AG08395 (cell line): ENCODE results near the gene MTTP.
"Not testable (repeated sequence)": the region's sequence is repeated elsewhere in the genome, so short reads cannot be mapped to it uniquely, and the experiment has no call there.

ENCODE experiments used
- DNase-seq: peaks from one replicate; pipeline ENCODE4 v3.0.0; 2012; ENCODE audit warnings: mixed read lengths, low spot score

Gene MTTP

DNA sequence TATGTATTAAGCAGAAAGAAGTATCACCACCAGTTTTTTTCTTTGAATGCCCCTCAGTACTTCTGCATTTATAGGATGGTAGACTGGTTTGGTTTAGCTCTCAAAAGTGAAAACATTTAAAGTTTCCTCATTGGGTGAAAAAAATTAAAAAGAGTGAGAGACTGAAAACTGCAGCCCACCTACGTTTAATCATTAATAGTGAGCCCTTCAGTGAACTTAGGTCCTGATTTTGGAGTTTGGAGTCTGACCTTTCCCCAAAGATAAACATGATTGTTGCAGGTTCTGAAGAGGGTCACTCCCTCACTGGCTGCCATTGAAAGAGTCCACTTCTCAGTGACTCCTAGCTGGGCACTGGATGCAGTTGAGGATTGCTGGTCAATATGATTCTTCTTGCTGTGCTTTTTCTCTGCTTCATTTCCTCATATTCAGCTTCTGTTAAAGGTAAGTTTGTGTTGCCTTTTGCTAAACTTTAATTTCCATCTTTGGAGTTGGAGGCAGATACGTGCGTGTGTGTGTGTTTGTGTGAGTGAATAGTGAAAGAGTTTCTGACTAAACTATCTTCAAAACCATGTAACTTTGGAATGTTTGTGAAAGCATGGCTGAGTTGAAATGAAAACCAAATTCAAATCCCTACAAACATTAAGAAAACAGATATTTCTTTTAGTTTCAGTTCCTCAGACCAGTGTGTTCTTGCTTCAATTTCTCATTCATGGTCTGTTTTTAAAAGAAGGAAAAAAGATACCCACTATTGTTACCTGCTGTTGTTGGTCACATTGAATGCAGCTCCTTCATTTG is at the start of gene MTTP:
TSS of gene MTTP (plus strand) at position 295 of the 795 bp plus-strand sequence. CDS start at position 381, 86 bp downstream.
- no peak for DNase-seq

DNA sequence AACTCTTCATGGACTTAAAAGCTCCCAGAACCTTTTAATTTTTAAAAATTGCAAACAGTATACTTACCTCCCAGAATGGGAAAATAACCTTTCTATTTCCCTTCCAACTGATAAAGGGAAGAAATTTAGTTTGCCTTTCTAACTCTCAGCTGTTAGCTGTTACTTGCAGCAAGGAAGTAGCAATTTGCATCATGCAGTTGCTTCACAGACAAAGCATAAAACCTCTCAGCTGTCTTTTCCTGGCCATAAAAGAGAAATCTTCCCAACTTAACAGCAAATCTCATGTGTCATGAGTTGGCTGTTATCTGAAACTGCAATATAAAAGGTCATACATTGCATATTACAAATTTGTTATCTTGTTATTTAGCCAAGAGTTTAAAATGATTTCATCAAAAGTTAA is 45.4 kb upstream of the MTTP start:
- DNase-seq: no peak

GRCh38 chr4:99529956-99530355 is 44.7 kb upstream of the MTTP start:
- DNase-seq: no peak

- not testable (repeated sequence) for DNase-seq
Measured at GRCh38 chr4:99534699-99535098, 39.9 kb upstream of the MTTP start.

DNA sequence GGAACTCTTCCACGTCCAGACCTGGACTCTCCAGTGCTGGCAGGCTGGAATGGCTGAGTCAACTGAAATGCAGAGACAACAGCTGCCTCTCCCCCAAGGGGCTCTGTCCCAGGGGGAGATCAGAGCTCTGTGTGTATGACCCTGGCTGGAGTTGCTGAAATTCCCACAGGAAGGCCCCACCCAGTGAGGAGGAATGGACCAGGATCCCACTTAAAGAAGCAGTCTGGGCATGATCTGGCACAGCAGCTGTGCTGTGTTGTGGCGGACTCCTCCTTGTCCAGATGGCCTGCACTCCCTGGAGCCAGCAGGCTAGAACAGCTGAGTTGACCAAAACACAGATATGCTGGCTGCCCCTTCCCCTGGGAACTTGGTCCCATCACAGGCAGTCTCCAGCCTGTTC is 38.4 kb upstream of the MTTP start:
- DNase-seq: no peak

DNA sequence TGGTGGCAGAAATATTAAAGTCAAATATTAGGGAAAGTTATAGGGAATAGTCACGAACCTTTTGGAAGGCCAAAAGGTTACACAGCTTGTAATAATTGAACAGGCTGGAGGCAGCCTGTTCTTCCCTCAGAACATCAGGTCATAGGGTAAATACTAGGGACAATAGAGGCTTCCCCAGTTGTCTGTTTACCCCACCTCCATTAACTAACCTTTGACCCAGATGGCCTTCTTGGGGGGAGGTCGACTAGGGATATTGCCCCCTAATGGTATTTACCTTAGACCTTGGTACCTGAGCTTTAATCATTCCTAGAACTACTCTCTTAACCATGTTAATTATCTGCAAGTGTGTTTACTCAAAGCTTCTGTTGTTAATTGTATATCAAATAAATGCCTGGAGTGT is 37.8 kb upstream of the MTTP start:
- no peak for DNase-seq

DNA sequence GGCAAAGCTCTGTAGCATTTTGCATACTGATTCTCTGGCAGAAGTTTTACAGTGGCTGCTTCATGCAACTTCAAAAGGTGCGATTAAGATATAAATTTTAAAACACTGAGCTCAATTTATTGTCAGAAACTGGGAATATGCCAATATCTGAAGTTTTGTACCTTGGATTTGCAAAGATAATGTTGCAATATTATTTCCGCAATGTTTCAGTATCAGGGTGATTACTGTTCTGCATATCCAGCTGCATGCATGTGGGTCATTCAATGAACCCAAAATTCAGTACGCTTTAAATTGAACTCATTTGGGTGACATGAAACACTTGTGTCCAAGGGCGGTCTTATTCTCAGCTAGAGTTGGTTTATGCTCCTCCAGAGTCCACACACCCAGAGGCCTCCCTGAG is 37.0 kb upstream of the MTTP start:
- DNase-seq: no peak

GRCh38 chr4:99540277-99540939 is 34.2 kb upstream of the MTTP start:
- no peak for DNase-seq

DNA sequence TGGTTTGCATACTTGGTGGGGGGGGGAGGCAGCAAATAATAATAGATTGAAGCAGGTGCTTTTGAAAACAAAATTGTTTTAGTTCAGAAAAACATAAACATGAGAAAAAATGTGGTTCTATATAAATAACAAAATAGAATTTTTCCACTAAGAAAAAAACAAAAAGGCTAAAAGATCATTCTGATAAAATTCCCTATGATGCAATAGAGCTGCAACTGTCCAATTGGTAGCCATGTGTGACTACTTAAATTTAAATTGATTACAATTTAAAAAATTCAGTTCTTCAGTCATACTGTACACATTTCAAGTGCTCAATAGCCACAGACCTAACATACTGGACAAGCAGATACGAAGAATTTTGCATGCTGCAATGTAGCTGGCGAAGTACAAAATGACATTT is 21.8 kb upstream of the MTTP start:
- DNase-seq: no peak

DNA sequence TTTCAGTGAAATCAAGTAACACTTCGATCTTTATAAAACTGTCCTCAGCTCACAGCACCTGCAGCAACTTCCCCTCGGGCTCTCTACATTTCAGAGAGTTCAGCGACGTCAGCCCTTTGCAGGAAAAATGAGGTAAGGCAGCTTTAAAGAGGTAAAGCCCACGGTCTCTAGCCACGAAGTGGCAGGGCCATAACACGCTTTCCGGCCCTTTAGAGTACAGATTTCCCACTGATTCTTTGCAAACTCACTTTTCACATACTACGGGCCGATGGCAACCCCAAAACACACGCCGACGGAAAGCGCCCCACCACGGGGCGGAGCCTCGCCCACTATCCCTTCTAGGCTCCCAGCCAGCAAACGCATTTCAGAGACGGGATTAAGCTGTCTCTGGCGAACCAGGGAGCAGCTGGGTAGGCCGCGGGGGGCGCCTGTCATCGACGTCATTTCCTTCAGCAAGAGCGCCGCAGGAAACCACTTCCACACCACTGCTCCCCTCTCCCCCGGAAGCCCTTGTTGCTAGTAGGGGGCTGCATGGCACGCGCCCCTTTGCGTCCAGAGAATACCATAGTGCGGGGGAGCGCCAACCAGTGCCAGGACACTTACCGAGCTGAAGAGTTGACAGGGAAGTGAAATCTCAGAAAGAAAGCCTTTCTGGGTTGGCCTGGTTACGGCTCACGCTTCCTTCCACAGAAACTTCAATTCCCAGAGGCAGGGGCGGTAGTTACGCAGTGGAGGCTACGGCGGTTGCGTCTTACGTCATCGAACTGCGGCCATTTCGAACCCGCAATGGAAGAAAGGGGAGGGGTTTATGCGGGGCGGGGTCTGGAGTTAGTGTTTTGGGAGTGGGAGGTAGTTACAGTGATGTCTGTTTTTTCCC is 11.1 kb upstream of the MTTP start, which contains the start of gene TRMT10A:
TSS of gene TRMT10A (minus strand) at position 730 of the 877 bp plus-strand sequence. CDS start 4,701 bp downstream, outside the sequence.
- peak; percentile 93 for DNase-seq

DNA sequence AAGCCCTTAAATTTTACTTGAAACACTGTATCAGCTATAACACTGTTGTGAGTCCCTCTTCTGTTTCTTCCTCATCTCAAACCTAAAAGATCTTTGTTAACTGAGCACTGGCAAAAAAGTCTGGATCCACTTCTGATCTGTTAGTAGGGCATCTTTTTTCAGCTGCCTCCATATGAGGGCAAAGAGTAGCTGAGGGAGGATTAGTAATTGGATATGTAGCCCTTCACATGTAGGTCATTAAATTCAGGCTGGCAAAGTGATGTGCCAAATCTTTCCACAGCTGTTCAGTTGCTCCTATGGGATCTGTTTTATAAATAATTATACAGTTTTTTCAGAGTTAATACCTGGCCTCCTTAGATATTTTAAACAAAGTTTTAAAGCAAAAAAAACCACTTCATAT is 9.7 kb upstream of the MTTP start:
- DNase-seq: no peak

GRCh38 chr4:99571883-99572282 is 2.7 kb upstream of the MTTP start:
- no peak for DNase-seq

DNA sequence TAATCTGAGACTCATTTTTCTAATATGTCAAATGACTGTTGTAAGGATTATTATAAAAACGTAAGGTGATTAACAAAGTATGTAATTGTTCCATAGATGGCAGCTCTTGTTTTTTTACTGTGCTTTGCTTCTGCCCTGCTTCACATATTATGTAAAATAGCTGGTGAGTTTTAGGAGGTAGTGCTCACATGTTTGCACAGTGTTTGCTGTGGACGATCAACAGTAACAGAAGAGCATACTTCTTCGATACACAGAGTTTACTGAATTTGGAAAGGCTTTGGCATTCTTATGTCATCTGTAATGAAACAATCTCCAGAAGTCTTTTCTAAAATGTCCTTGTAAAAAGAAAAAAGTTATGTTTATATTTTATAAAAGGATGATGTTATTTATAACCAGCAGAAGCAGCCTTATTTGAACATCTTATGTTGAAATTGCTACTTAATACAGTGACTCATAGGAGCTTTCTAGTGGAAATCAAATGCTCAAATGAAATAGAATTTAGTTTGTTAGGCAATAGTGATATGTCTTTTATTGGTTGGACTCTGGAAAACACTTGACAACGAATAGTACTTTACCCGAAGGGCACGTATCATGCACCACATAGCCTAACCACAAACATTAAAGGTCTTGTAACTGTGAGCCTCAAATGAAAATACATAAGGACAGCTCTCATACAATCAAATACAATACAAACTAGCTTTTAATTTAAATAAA is 1.9 kb upstream of the MTTP start:
- no peak for DNase-seq

DNA sequence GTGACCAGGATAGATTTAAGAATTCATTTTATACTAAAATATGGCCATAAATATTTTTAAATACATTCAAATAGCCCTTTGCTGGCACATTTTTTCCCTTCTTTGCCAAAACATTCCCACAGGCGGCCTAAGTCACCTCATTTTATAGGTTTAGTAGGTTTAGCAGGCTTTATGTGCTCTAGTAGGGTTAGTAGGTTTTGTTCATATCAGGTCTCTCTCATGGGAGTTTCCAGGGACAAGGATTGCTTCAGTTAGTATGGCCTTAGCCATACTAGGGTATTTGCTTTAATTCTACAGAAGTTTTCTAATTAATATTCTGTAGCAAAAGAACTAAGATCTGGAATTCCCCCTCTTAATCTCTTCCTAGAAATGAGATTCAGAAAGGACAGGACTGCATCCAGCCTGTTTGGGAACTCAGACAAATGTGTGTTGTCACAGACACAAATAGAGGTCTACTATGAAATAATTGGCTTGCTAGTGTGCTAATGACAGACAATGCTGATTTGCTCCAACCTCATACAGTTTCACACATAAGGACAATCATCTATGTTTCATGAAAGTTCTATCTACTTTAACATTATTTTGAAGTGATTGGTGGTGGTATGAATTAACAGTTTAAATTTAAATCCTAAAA is 772 bp upstream of the MTTP start:
- no peak for DNase-seq

DNA sequence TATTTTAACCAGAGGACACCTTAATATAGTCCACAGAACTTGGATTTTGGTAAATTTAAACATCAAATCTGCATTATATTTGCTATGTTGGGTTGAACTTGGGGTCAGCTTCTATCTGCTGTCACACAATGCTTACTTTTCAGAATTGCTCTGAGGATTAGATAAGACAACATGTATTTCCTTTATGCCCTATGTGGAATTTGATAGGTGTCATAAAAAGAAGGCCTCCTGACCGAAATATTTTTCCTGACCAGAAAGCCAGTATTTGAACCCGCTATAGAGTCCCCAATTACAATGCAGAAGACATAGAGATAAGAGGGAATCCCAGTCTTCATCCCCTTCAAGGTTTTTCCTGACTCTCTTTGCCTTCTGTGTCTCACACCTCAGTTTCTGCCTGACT is 4.1 kb downstream of the MTTP start:
- DNase-seq: no peak

- DNase-seq: no peak
Measured at GRCh38 chr4:99585516-99585915, 10.9 kb downstream of the MTTP start.

DNA sequence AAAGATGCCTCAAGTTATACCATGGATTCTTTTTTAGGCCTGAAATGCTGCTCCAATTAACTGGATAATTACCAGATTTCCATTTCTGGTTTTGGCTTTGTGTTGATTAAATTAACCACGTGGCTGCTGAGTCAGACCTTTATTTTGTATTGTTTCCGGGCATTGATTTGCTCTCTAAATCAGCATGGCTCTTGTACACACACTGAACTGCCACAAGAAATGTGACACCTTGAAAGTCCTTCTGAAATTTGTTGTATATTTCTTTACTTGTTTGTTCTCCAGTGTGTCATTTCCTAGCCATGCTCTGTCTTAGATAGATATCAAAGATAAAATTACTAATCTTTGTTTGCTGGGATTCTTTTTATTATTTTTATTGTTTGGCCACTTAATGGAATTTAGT is 11.7 kb downstream of the MTTP start:
- no peak for DNase-seq

DNA sequence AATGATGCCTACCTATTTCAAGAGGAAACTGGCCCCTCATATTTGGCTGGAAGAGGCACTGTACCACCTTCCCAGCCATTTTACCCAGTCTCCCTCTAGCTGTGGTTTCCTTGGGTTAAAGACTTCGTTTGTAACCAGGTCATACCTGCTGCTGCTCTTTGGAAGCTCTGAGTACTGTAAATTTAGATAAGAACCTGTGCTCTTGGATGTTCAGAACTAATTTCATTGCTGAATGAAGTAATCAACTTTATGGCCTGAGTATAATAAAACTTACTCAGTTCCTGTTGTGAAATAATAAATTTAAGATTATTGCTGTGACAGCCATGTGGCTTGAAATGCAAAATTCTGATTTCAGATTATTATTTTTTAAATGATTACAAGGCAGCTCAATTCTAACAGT is 12.2 kb downstream of the MTTP start:
- no peak for DNase-seq

- no peak for DNase-seq
Measured at GRCh38 chr4:99587309-99587708, 12.7 kb downstream of the MTTP start.

DNA sequence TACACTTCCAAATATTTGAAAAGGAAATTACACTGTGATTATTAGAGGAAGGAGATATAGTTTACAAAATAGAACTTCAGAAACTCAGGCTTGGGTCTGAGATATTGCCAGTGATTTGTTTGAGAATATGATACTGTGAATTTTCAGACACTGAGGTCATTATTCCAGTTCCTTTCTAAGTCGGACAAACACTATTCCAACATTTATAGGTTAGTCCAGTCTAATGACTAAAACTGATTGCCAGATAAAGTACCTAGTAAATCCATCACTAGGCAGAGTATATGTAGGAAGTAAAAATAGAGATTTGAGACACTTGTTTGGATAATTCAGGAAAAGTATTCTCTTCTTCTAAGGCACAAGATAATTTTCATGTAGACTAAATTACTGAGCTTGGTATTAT is 13.2 kb downstream of the MTTP start:
- DNase-seq: no peak

DNA sequence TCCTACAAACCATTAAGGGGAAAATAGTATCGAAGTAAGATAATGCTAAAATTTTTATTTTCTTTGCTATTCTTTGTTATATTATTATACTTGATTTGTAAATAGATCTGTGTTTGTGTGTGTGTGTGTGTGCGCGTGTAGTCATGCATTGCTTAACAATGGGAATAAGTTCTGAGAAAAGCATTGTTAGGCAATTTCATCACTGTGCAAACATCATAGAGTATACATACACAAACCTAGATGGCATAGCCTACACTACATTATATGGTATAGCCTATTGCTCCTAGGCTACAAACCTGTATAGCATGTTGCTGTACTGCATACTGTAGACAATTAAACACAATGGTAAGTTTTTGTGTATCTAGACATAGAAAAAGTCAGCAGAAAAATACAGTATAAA is 17.1 kb downstream of the MTTP start:
- DNase-seq: no peak
